HG03196 (cell line): ENCODE results near the gene ACOX3.
A peak's percentile ranks its signal among the peaks of the same experiment; 100 is the strongest.
"Not testable (repeated sequence)": the region's sequence is repeated elsewhere in the genome, so short reads cannot be mapped to it uniquely, and the experiment has no call there.

ENCODE experiments used
- ATAC-seq: cut with Tn5 transposase; IDR thresholded peaks from one replicate; pipeline ENCODE4 v1.9.1; 2021; ENCODE audit not compliant: unreplicated experiment

The ACOX3 gene

GRCh38 chr4:8407756-8408155 is 32.8 kb downstream of the ACOX3 start:
- no peak for ATAC-seq

- ATAC-seq: no peak
Measured at GRCh38 chr4:8407316-8407715, 33.2 kb downstream of the ACOX3 start.

- not testable (repeated sequence) for ATAC-seq
Measured at GRCh38 chr4:8406887-8407286, 33.6 kb downstream of the ACOX3 start.

- ATAC-seq: no peak
Measured at GRCh38 chr4:8405516-8405875, 35.0 kb downstream of the ACOX3 start.

- ATAC-seq: no peak
Measured at GRCh38 chr4:8404791-8405515, 35.6 kb downstream of the ACOX3 start.

- ATAC-seq: no peak
Measured at GRCh38 chr4:8403976-8404375, 36.5 kb downstream of the ACOX3 start.

- ATAC-seq: no peak
Measured at GRCh38 chr4:8403173-8403753, 37.3 kb downstream of the ACOX3 start.

- ATAC-seq: no peak
Measured at GRCh38 chr4:8402640-8403039, 37.9 kb downstream of the ACOX3 start.

- no peak for ATAC-seq
Measured at GRCh38 chr4:8402181-8402597, 38.3 kb downstream of the ACOX3 start.

- no peak for ATAC-seq
Measured at GRCh38 chr4:8401665-8402064, 38.9 kb downstream of the ACOX3 start.

- no peak for ATAC-seq
Measured at GRCh38 chr4:8400632-8401325, 39.7 kb downstream of the ACOX3 start.

GRCh38 chr4:8399298-8399697 is 41.2 kb downstream of the ACOX3 start:
- no peak for ATAC-seq

- ATAC-seq: no peak
Measured at GRCh38 chr4:8398347-8398746, 42.2 kb downstream of the ACOX3 start.

- no peak for ATAC-seq
Measured at GRCh38 chr4:8396762-8397406, 43.6 kb downstream of the ACOX3 start.

- ATAC-seq: no peak
Measured at GRCh38 chr4:8395504-8396296, 44.8 kb downstream of the ACOX3 start.

GRCh38 chr4:8394806-8395205 is 45.7 kb downstream of the ACOX3 start:
- no peak for ATAC-seq

GRCh38 chr4:8394061-8394519 is 46.4 kb downstream of the ACOX3 start:
- ATAC-seq: no peak

GRCh38 chr4:8393593-8394038 is 46.9 kb downstream of the ACOX3 start:
- no peak for ATAC-seq

- ATAC-seq: no peak
Measured at GRCh38 chr4:8392591-8393190, 47.8 kb downstream of the ACOX3 start.

GRCh38 chr4:8391972-8392371 is 48.6 kb downstream of the ACOX3 start:
- ATAC-seq: peak; percentile 70
